ENCODE measurements around the gene COP1.

DNA sequence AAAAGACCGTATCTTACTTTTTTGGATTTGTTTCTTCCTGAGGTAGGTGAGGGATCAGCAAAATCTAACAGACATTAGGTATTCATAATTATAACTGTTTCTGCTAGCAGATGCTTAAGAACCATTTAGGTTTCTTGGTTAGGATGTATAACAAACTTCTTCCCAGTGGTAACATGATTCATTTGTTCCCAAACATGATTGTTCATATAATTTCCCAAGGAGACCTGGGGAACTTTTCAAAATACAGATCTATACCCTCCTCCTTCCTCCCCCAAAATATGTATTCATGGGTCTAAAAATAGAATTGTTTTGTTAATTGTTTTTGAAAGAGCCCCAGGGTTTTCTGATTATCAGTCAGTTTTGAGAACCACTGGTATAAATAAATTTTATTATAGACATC is 228.2 kb downstream of the COP1 start:
- no peak for TF ChIP-seq YY1 (IDR thresholded peaks at IDR 0.05; ENCODE audit: low read depth, low read length)
- TF ChIP-seq RAD21 (IDR thresholded peaks at IDR 0.05 in 1 of 2, conservative IDR thresholded peaks at IDR 0.05 in 1 of 2; ENCODE audit: low read depth in 2 of 2, low read length in 2 of 2), result no peak
- TF ChIP-seq, protein P1, sequence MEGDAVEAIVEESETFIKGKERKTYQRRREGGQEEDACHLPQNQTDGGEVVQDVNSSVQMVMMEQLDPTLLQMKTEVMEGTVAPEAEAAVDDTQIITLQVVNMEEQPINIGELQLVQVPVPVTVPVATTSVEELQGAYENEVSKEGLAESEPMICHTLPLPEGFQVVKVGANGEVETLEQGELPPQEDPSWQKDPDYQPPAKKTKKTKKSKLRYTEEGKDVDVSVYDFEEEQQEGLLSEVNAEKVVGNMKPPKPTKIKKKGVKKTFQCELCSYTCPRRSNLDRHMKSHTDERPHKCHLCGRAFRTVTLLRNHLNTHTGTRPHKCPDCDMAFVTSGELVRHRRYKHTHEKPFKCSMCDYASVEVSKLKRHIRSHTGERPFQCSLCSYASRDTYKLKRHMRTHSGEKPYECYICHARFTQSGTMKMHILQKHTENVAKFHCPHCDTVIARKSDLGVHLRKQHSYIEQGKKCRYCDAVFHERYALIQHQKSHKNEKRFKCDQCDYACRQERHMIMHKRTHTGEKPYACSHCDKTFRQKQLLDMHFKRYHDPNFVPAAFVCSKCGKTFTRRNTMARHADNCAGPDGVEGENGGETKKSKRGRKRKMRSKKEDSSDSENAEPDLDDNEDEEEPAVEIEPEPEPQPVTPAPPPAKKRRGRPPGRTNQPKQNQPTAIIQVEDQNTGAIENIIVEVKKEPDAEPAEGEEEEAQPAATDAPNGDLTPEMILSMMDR (IDR thresholded peaks at IDR 0.05; ENCODE audit: control extremely low read depth in 1 of 3, insufficient read depth in 1 of 3, low read depth in 1 of 3, low read length in 3 of 3), result no peak
- TF ChIP-seq PHF8 (conservative IDR thresholded peaks at IDR 0.05; ENCODE audit: low read depth, low read length), result no peak
- TF ChIP-seq SP1 (IDR thresholded peaks at IDR 0.05; ENCODE audit: low read depth, low read length), result no peak
- TF ChIP-seq POLR2A (IDR thresholded peaks at IDR 0.05; ENCODE audit: control extremely low read depth in 1 of 2, low read depth in 2 of 2, low read length in 2 of 2), result no peak
- TF ChIP-seq TCF12 (IDR thresholded peaks at IDR 0.05; ENCODE audit: low read depth, low read length), result no peak
- no peak for TF ChIP-seq EGR1 (IDR thresholded peaks at IDR 0.05; ENCODE audit: borderline replicate concordance, low read depth, low read length)
- TF ChIP-seq CEBPB (IDR thresholded peaks at IDR 0.05; ENCODE audit: low read depth, low read length), result no peak
- TF ChIP-seq TBP (IDR thresholded peaks at IDR 0.05; ENCODE audit: low read depth, low read length), result no peak
